ENCODE results near the gene SCARF2.

DNA sequence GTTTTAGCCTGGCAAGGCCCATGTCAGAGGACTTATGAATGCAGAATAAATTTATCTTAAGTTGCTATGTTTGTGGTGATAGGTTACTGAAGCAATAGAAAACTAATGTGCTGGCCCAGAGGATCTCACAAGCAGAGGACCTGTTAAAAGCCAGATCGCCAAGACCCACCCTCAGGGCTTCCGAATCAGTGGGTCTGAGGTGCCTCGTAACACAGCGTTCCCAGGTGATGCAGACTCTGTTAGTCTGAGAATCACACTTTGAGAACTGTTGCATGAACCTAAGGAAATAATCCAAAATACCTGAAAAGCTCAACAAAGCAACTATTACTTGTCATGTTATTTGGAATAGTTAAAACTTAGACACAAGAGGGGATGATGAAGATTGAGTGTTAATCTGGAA lies 6.7 kb upstream of the SCARF2 start:
- TF ChIP-seq POLR2AphosphoS5 (IDR thresholded peaks at IDR 0.05) (no peak), POLR2A (IDR thresholded peaks at IDR 0.05) (no peak)

Data from spleen (tissue), 3 donors.